Lower lobe of right lung (tissue), 2 donors: ENCODE data around the gene SCGB1A1. TPM values are rescaled to one million over a fixed set of nuclear protein-coding genes. Genes with fewer than 3 reads are reported as not detected.

Experiments
- ATAC-seq, 2 donors: fragments of 200-7000 bp; cut with Tn5 transposase; one replicate each; pipeline ENCODE4 v1.9.1; 2020 to 2022; ENCODE audit warnings: mild to moderate bottlenecking in 2 of 2, moderate library complexity in 2 of 2
- DNase-seq: peaks from one replicate; pipeline ENCODE4 v3.0.0-alpha.2; 2020
- H3K27ac ChIP-seq: fragments of 200-600 bp; one replicate; pipeline ENCODE4 v1.8.0; 2022
- H3K27me3 ChIP-seq: fragments of 200-600 bp; one replicate; pipeline ENCODE4 v1.8.0; 2022; ENCODE audit warnings: low read depth
- H3K36me3 ChIP-seq: fragments of 200-600 bp; one replicate; pipeline ENCODE4 v1.8.0; 2022; ENCODE audit warnings: mild to moderate bottlenecking
- H3K4me1 ChIP-seq: fragments of 200-600 bp; one replicate; pipeline ENCODE4 v1.8.0; 2022
- H3K4me3 ChIP-seq: fragments of 200-600 bp; one replicate; pipeline ENCODE4 v1.8.0; 2022; ENCODE audit warnings: mild to moderate bottlenecking
- H3K9me3 ChIP-seq: fragments of 200-600 bp; one replicate; pipeline ENCODE4 v1.8.0; 2022
- CTCF ChIP-seq: fragments of 200-600 bp; IDR thresholded peaks from one replicate; pipeline ENCODE4 v1.8.0; 2022; ENCODE audit warnings: antibody characterized with exemption, mild to moderate bottlenecking
- intact Hi-C: fragments of 100-400 bp; cut with DNase I; formaldehyde crosslinking; loops from one replicate; pipeline ENCODE4 v1.11.0; 2022
- total RNA-seq: library from RNA; stranded (reverse); fragmentation: NEBNext Ultra II Directional; extraction: Animal tissue kit (Norgen Biotek cat#: 25700); gene quantifications from one replicate; pipeline ENCODE4 v1.2.1, GENCODE V29; 2021
- donor health status: DM: no; HTN: yes; CAD: no; lungs with severe emphysema.

Gene SCGB1A1
- total RNA-seq, 1 donor from 2014 or later, result 3,364 TPM

- no peak overlapping the region for H3K4me3 ChIP-seq
- H3K4me1 ChIP-seq, result peaks cover 51% of the 10 kb centered on the region
- H3K27ac ChIP-seq, result no peak overlapping the region
- H3K9me3 ChIP-seq, result no peaks in the 10 kb centered on the region
- DNase-seq (no peak), ATAC-seq (no peak)
- H3K36me3 ChIP-seq, result no peaks in the 10 kb centered on the region
- H3K27me3 ChIP-seq, result no peaks in the 10 kb centered on the region
- no peak for TF ChIP-seq CTCF
- intact Hi-C loops, result no loop called here
Measured at GRCh38 chr11:62431171-62431901, 12.5 kb downstream of the SCGB1A1 start.

GRCh38 chr11:62432695-62433094 is 13.9 kb downstream of the SCGB1A1 start:
- no peak for DNase-seq
- Histone ChIP-seq H3K4me1 (peaks cover 51% of the 10 kb centered on the region), H3K27me3 (no peaks in the 10 kb centered on the region), H3K4me3 (no peak overlapping the region), H3K9me3 (no peaks in the 10 kb centered on the region), H3K36me3 (no peaks in the 10 kb centered on the region), H3K27ac (no peak overlapping the region)
- TF ChIP-seq CTCF, result no peak
- no peak for ATAC-seq
- intact Hi-C loops, result no loop called here

- no peak for TF ChIP-seq CTCF
- no peak for DNase-seq
- Histone ChIP-seq H3K4me1 (peaks cover 47% of the 10 kb centered on the region), H3K9me3 (no peaks in the 10 kb centered on the region), H3K27ac (peak overlapping the region; percentile 73), H3K4me3 (no peak overlapping the region), H3K36me3 (no peaks in the 10 kb centered on the region), H3K27me3 (no peaks in the 10 kb centered on the region)
- intact Hi-C loops, result no loop called here
- peak in 1 of 2 donors; percentile 13 for ATAC-seq
Measured at GRCh38 chr11:62433141-62433903, 14.5 kb downstream of the SCGB1A1 start.

- H3K36me3 ChIP-seq, result no peaks in the 10 kb centered on the region
- TF ChIP-seq CTCF, result no peak
- peaks cover 47% of the 10 kb centered on the region for H3K4me1 ChIP-seq
- H3K27me3 ChIP-seq, result no peaks in the 10 kb centered on the region
- ATAC-seq, result peak; percentile 26 to 56
- intact Hi-C loops, result no loop called here
- H3K27ac ChIP-seq, result peak overlapping the region; percentile 73
- H3K4me3 ChIP-seq, result no peak overlapping the region
- no peaks in the 10 kb centered on the region for H3K9me3 ChIP-seq
- DNase-seq, result no peak
Measured at GRCh38 chr11:62433904-62434276, 15.1 kb downstream of the SCGB1A1 start.

- ATAC-seq (peak in 1 of 2 donors; percentile 18), DNase-seq (no peak)
- Histone ChIP-seq H3K4me3 (no peak overlapping the region), H3K4me1 (peaks cover 53% of the 10 kb centered on the region), H3K27ac (peak overlapping the region; percentile 19), H3K27me3 (no peaks in the 10 kb centered on the region), H3K36me3 (no peaks in the 10 kb centered on the region), H3K9me3 (no peaks in the 10 kb centered on the region)
- TF ChIP-seq CTCF, result no peak
- intact Hi-C loops, result no loop called here
Measured at GRCh38 chr11:62435846-62436660, 17.2 kb downstream of the SCGB1A1 start.
